SKM-1 treated with dmso at 0.1 percent for 144 hours (cell line): Measurements from ENCODE around the gene KRT80.
A peak's percentile ranks its signal among the peaks of the same experiment; 100 is the strongest.

Source experiments
- DNase-seq: peaks from one replicate; lab custom pipeline; 2025; ENCODE audit not compliant: unreplicated experiment; lab: John Stamatoyannopoulos, UW

The KRT80 gene

DNA sequence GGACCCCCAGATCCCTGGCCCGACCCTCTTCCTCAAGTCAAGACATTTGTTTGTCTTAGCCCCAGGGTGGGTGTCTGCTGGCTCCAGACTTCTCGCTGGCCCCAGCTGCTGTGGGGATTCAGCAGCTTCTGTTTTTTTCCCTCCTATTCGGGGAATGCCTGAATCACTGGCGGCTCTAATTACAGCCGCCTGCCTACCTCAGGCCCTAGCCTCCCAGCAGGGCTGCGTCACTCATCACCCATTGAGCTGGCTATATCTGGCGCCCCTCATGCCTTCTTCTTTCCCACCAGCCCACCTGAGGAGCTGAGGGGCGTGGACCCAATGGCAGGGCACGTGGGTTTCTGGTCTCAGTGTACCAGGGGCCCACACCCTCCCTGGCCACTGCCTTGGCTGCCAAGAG is 10.1 kb downstream of the KRT80 start:
- DNase-seq: no peak

DNA sequence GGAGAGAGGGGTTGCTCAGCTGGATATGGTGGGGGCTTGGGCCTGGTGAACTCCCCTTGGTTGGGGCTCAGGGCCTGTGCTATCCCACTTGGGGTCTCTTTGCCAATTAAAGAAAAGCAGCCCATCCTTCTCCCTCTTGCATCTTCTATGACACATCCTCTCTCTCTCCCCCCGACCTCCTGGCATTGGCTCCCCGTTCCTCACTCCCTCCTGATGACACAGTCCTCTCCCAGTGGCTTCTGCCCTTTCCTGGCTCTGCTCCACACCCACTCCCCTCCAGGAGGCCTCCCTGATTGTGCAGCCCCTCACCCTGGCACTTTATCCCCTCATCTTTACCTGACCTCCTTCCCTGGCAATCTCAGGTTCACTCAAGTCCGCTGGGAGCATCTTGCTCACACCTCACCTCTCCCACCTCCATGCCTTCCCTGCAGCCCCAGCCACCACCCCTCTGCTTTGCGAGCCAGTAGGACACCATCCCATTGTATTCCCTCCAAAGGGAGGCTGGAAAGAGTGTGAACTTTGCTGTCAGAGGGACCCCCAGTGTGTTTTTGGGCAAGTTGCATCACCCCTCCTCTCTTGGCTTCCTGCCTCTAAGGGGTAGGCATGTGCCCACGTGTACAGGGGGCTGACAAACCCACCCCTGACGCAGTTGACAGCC is 10.7 kb downstream of the KRT80 start:
- no peak for DNase-seq

DNA sequence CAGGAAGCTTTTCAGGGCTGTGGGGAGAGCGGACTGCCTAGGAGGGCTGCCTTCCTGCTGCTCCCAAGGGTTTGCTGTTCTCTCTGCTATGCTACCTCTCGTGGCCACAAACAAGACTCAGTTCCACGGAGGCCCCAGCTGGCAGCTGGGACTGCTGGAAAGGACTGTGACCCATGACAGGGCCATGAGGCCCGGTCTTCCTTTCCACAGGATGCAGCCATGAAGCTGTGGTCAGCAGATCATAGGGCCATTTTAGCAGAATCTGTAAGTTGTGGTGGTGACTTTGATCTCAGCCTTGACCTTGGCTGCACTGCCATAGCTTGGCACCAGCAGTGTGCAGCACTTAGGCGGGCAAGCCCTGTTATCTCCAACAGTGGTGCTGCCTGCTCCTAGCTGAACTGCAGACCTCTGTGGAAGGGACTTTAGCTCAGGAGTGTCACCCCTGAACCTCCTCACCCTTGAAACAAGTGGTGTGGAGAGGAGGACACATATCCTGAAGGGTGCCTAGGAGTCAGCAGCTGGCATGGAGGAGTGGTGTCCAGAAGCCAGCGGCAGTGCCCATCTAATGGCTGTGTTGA is 12.3 kb downstream of the KRT80 start:
- no peak for DNase-seq

DNA sequence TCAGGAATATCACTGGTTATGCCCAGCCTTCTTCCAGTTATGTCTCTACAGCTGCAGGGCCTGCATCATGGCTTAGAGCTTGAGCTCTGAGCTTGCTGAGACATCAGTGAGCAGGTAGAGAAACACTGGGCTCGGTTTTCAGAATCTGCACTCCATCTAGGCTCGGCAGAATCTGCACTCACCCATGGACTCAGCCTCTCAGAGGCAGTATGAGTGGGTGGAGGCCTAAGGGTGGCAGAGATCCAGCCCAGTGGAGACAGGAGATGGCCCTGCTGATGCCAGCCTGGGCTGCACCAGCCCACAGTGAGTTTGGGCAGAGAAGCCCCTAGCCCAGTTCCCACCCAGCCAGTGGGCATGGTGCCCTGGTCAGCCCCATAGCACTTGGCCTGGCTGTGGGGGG is 12.8 kb downstream of the KRT80 start:
- no peak for DNase-seq

DNA sequence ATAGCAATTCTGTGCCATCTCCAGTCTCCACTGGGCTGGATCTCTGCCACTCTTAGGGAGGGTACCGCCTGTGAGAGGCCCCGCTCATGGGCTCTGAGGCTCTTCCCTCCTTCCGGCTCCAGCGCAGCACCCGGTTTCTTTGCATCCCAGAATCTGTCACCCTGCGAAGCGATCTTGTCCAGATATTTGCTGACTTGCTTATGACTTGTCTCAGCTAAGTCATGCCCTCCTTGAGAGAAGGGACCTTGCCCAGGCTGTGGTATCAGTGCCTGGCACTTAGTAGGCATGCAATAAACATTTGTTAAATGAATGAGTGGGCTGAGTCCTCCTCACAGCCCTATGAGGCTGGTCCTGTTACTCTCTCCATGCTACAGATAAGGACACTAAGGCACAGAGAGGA is 13.4 kb downstream of the KRT80 start:
- no peak for DNase-seq

DNA sequence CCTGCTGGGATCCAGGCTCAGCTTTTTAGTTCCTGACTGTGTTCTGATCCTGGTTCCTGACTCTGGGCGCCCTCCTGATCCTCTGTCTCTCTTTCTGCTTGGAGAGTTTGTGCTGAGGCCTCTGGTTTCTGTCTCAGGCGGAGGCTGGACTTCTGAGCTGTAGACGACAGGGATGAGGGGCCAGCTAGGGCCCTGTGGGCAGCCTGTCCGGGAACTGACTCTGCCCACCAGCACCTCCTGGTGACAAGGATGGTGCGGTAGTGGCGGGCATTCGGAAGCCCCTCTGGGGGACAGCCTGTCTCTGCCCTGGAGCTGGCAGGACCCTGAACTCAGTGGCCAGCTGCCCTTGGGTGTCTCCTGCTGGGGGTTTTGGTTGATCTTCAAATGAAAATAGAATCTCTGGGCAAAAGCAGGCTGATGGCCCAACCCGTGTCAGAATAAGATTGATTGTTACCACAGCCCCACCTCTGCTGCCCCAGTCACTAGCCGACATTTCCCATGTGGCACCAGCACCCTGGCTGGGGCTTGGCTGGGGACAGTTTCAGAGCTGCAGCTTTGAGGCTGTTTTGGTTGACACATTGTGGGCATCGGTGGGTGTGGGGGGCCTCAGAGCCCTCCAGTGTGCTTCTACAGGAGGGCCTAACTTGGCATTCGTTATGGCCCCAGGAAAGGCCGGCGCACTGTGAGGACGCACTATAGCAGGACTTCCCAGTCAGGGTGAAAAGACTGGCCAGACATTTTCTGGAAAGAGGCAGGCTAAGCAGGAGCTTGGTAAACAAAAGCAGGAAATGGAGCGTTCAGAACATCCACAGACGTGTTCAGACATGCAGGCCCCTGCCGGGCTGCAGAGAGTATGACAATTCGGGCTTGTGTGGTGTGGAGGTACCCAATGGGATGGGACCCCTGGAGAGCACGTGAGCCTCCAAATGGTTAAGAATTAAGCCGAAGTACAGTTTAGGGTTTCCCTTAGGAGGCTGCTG is 16.2 kb downstream of the KRT80 start:
- no peak for DNase-seq

DNA sequence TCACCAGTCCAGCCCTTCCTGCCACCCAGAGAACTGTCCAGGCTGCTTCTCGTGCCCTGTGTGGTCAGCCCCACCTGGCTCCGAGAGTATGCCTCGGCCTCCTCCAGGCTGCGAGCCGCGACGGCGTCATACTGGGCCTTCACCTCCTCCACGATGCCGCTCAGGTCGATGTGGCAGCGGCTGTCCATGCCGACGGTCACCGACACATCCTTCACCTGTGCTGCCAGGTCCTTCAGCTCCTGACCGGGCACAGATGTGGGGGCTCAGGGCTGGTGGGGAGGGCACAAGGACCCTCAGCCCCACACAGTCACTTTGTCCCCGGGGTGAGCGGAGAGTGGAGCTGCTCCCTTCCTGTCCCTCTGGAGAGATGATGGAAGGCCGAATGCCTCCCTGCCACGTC is 18.3 kb downstream of the KRT80 start:
- no peak for DNase-seq

DNA sequence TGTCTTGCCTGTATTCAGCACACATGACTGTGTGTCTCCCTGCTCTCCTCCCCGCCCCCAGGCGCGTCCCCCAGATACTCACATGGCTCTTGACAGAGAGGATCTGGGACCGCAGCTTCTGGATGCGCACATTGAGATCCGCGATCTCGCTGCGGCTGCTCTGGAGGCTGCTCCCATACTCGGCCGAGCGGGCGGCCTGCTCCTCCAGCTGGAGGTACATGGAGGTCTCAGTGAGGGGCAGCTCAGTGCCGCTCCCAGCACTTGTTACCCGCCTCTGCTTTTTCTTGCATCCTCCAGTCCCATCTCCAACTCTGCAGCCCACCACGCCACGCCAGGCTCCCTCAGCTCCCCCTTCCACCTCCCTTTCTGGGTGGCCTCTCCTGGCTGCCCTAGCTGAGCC is 18.9 kb downstream of the KRT80 start:
- no peak for DNase-seq

DNA sequence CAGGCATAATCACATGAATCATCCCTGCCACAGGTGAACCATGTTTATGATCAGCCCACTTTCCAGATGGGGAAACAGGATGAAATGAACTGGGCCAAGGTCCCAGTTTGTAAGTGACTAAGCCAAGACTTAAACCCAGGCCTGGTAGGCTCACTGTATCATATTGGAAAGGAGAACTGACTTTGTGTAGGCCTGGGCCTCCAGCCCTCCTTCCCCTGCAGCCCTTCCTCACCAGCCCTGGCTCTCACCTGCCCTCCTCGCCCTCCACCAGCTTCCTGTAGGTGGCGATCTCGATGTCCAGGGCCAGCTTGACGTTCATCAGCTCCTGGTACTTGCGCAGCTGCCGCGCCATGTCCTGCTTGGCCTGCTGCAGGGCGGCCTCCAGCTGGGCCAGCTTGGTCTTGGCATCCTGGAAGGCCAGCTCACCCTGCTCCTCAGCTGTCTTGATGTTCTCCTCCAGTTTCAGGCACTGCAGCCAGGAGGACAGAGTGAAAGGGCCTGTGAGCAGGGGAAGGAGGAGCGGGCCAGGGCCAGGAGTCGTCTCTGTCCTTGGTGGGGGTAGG is 19.8 kb downstream of the KRT80 start:
- DNase-seq: peak; percentile 23

DNA sequence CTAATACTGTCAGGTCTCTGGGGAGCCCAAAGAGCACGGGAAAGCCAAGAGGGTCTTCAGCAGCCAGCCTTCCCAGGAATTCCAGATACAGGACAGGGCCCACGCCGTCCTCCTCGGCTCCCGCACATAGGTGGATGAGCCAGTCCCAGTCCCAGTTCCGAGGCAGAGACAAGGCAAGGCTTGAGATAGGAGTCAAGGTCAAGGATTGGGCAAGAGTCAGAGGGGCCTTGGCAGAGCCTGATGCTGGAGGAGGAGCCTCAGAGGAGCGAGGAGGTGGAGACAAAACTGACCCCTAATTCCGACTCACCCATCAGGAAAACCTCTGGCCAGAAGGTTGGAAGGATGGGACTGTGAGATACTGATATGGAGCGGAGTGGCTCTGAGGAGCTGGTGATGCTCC is 21.0 kb downstream of the KRT80 start:
- no peak for DNase-seq

DNA sequence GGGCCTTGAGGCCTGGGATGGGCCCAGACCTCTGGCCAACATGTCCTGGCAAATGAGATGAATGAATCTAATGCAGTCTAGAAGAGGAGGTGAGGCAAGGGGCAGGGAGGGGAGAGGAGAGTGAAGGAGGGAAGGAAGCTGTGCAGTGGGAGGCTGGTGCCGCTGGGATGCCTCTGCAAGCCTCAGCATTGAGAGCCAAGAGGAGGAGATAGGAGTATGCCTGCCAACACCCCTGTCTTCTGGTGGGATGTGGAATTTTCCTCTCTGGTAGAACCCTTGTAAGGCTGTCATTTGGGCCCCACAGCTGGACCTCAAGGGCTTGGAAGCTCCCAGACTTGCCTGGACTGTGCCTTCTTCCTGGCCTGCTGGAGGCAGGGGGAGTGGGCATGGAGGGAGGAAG is 21.9 kb downstream of the KRT80 start:
- no peak for DNase-seq

DNA sequence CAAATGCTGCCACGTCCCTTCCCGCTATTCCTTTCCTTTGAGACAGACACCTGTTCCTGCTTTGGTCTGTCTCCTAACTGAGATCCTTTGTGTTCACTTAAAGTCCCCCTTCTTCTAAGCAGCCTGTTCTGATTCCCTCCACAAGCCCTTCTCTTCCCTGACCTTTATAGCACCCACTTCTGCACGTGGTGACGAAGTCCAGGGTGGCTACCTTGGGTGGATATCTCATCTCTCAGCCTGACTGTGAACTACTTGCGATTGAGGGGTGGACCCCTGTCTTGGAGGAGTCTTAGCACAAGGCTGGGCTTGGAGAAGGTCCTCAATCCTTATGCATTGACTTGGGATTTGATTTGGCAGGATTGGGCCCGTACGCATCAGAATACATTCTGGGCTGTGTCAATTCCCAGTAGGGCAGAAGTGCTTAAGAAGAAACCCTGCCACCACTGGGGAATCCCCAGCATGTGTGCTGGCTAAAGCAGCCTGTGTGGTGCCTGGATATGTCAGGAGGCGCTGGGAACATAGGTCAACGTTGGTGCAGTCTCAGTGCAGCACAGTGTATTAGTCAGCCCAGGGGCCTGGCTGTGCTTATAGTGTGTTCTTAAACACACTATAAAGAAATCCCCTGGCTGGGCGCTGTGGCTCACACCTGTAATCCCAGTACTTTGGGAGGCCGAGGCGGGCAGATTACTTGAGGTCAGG is 23.6 kb downstream of the KRT80 start:
- DNase-seq: no peak

DNA sequence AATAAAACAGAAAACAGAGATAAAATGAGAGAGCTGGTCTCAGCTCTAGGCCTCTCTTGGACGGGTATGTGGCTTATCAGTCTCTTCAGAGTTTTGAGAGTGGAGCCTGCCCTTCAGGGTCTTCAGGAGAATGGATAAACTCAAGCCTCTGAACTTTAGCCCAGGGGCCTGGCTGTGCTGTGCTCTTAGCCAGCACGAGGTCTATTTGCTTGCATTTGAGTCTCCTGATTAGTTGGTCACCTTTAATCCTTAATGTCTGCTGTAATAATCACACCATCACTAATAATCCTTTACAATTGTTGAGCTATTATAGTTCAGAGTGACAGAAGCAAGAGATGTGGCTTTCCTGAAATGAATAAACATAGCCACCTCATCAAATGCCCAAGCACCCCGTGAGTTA is 24.3 kb downstream of the KRT80 start:
- DNase-seq: no peak

DNA sequence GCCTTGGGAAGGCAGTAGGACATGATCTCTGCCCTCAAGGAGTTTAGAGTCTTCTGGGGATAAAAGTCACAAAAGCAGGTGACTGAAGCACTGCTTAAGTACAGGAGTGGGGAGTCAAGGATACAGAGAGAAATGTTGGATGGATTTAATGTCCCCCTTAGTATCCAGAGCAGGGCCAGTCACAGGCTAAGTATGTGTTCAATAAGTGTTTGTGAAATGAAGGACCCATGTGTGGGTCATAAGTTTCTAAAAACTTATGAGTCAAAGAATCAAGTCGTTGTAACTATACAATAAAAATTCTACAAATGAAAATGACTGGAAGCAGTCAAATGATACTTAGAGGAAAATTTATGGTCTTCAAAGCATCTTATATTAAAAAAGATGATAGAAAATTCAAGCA is 25.1 kb downstream of the KRT80 start:
- no peak for DNase-seq

DNA sequence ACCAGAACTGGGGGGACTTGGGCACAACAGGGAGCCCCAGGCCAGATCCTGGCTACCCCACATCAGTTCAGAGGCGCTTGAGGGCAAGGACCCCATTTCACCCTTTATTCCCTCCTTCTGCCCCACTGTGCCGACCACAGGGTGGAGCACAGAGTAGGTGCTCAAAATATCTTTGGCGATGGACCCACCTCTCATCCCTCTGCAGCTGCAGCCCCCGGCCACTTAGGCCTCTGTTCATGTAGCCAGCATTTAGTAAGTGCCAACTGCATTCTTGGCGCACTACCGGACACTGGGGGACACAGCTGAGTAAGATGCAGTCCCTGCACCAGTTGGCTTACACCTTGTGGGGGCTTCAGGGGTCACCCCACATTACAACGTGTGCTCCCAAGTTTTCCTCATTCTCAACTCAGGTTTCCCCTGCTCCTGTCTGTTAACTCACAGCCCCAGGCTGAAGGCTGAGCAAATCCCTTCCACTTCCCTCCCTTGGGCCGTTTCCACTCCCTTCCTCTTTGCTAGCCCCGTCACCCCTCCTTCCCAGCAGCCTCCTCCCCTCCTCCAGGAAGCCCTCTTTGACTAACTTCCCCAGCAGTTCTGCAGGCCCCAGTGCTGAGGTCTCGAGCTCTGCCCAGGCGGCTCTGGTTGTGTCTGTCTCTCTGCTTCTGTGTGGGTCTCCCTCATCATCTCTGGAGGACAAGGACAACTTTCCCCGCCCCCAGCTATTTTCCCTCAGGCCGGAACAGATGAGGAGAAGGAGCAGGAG is 26.5 kb downstream of the KRT80 start:
- DNase-seq: no peak

DNA sequence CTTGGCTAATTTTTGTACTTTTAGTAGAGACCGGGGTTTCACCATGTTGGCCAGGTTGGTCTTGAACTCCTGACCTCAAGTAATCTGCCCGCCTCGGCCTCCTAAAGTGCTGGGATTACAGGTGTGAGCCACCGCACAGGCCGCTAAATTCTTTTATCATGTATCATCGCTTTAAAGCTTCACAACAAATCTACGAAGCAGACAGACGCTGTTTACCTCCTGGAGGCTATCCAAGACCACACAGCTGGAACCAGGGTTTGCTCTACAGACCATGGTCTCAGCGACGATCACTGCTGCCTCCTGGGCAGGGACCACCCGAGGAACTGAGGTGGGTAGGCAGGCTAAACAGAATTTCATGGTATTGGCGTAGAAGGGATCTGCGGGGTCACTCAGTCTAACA is 27.2 kb downstream of the KRT80 start:
- DNase-seq: no peak

DNA sequence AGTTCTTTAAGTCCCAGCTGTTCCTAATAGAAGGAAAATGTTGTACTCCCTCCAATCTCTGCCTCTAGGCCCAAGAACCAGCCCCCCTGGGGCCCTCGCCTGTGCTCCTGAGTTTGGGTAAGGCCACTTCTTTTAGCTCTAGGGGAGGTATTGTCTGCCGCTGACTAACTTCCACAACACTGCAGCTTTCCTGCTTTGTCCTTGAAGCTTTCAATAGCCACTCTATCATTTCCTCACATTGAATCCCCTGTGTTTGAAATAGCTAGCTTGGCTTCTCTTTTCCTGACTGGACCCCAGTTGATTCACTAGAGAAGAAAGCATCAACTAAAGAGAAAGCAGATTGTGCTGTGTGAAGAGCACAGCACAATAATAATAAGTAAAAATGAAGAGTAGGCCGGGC is 28.8 kb downstream of the KRT80 start:
- DNase-seq: no peak

DNA sequence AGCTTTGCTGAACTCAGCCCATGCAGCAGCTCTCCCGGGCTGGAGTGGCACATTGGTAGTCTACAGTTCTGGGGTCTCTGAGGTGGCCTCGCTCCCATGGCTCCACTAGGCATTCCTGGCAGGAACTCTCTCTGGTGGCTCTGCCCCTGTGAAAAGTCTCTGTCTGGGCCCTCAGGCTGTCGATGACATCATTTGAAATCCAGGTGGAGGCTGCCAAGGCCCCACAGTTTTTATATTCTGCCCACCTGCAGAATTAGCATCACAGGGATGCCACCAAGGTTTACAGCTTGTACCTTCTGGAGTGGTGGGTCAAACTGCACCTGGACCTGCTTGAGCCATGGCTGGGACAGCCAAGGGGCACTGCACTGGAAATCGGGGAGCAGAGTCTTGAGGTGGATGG is 31.6 kb downstream of the KRT80 start:
- DNase-seq: no peak

DNA sequence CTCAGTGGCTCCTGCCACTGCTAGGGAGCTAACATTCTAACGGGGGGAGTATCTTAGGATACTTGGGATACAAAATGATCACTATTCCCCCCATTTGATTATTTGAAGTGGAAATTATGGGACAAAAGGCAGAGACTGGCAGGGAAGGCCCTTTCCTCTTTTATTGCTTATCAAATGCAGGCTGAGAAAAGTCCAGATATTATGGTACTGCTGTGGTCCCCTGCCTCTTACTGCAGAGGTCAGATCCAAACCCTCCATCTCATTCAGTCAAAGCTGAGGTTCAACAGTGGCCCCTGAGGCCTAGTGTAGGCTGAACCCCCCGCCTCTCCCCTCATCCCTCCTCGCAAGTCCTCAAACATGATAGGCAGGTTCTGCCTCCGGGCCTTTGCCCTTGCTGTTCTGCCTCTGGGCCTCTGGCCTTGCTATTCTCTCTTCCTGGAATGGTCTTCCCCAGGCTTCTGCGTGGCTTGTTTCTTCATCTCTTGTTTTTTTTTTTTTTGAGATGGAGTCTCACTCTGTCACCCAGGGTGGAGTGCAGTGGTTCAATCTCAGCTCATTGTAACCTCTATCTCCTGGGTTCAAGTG is 34.2 kb downstream of the KRT80 start:
- DNase-seq: no peak
